Uterus (tissue), 4 donors: ENCODE data around the gene VWC2L. TPM values are rescaled to one million over a fixed set of nuclear protein-coding genes. Genes with fewer than 3 reads are reported as not detected.

Source experiments
- DNase-seq, 2 donors: peaks; one replicate each; pipeline ENCODE4 v3.0.0-alpha.2; 2019 to 2020
- H3K27ac ChIP-seq, 2 donors: fragments of 200-600 bp; sonication (generic); 1 replicate in 1 of 2; 2 replicates in 1 of 2; pipeline ENCODE4 v1.5.1; 2016 to 2018
- H3K27me3 ChIP-seq, 2 donors: fragments of 200-600 bp; sonication (generic); one replicate each; pipeline ENCODE4 v1.5.1; 2018 to 2019; ENCODE audit warnings: control low read depth in 1 of 2
- H3K36me3 ChIP-seq, 2 donors: fragments of 200-600 bp; sonication (generic); one replicate each; pipeline ENCODE4 v1.5.1; 2019; ENCODE audit warnings: control low read depth in 1 of 2
- H3K4me1 ChIP-seq, 2 donors: fragments of 200-600 bp; sonication (generic); one replicate each; pipeline ENCODE4 v1.5.1; 2018 to 2019; ENCODE audit warnings: control low read depth in 1 of 2
- H3K4me3 ChIP-seq, 2 donors: fragments of 200-600 bp; sonication (generic); 1 replicate in 1 of 2; 2 replicates in 1 of 2; pipeline ENCODE4 v1.5.1; 2018 to 2019; ENCODE audit warnings: mild to moderate bottlenecking in 1 of 2
- H3K9me3 ChIP-seq, 2 donors: fragments of 200-600 bp; sonication (generic); one replicate each; pipeline ENCODE4 v1.5.1; 2019; ENCODE audit warnings: control low read depth in 1 of 2
- CTCF ChIP-seq, 4 experiments: fragments of 200-600 bp in 2 of 4; fragments of 450-650 bp in 2 of 4; sonication (generic) in 2 of 4; IDR thresholded peaks; one replicate each; pipeline ENCODE4 v1.5.1; 2016 to 2019; ENCODE audit warnings: antibody characterized with exemption in 4 of 4, mild to moderate bottlenecking in 2 of 4, moderate library complexity in 1 of 4
- POLR2A ChIP-seq, 2 donors: fragments of 450-650 bp; IDR thresholded peaks; one replicate each; pipeline ENCODE4 v1.6.1; 2016; ENCODE audit warnings: antibody characterized with exemption in 2 of 2, mild to moderate bottlenecking in 1 of 2, moderate library complexity in 1 of 2
- intact Hi-C: fragments of 100-400 bp; cut with DNase I; formaldehyde crosslinking; loops from one replicate; pipeline ENCODE4 v1.15.1; 2023; ENCODE audit warnings: low total_unique reads
- total RNA-seq, 4 donors: library from RNA; depleted of rRNA in 3 of 4; stranded (reverse); fragments of >200 nt in 3 of 4; gene quantifications; one replicate each; pipeline versions ENCODE4 v1.1.0 to v1.2.4, GENCODE V29; 2014 to 2023
- donor health status: DM: yes; HTN: yes; CAD: no.

VWC2L gene
- total RNA-seq, 4 donors from 2014 or later: 0.21 TPM; not detected in 3

GRCh38 chr2:214410128-214410775, 602 bp upstream of the VWC2L start:
- intact Hi-C loops: no loop called here
- no peak for DNase-seq
- H3K4me1 ChIP-seq: no peaks in the 10 kb centered on the region
- no peaks in the 10 kb centered on the region for H3K9me3 ChIP-seq
- no peaks in the 10 kb centered on the region for H3K27me3 ChIP-seq
- TF ChIP-seq CTCF (IDR thresholded peaks at IDR 0.05) (no peak), POLR2A (IDR thresholded peaks at IDR 0.05) (no peak)
- H3K27ac ChIP-seq: no peak overlapping the region
- no peaks in the 10 kb centered on the region for H3K36me3 ChIP-seq
- H3K4me3 ChIP-seq: no peak overlapping the region

DNA sequence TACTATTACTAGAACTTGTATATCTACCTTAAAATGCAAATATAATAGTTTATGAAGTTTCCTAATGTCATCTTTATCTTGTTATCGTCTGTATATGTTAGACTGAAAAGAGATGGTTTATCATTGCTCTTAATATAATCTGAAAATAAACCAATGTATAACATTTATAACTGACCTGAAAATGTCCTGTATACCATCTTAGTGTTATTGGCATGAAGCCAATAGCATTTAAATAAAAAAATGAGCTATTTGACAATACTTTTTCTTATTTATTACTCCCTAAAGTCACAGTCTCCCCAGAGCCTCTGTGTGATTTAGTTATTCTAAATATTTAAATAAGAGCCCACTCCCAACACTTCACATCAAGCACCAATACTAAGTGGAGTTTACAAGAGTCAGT, 1.8 kb downstream of the VWC2L start:
- no peak overlapping the region for H3K27ac ChIP-seq
- no peaks in the 10 kb centered on the region for H3K9me3 ChIP-seq
- H3K36me3 ChIP-seq: no peaks in the 10 kb centered on the region
- H3K4me1 ChIP-seq: no peaks in the 10 kb centered on the region
- no peaks in the 10 kb centered on the region for H3K27me3 ChIP-seq
- no peak for TF ChIP-seq POLR2A (IDR thresholded peaks at IDR 0.05)
- no peak for TF ChIP-seq CTCF (IDR thresholded peaks at IDR 0.05)
- no peak overlapping the region for H3K4me3 ChIP-seq
- DNase-seq: no peak
- intact Hi-C loops: no loop called here

GRCh38 chr2:214436470-214436869, 25.6 kb downstream of the VWC2L start:
- DNase-seq: no peak
- no peaks in the 10 kb centered on the region for H3K36me3 ChIP-seq
- no peaks in the 10 kb centered on the region for H3K4me1 ChIP-seq
- no peak for TF ChIP-seq POLR2A (IDR thresholded peaks at IDR 0.05)
- no peak for TF ChIP-seq CTCF (IDR thresholded peaks at IDR 0.05)
- no peaks in the 10 kb centered on the region for H3K27me3 ChIP-seq
- no peaks in the 10 kb centered on the region for H3K9me3 ChIP-seq
- no peak overlapping the region for H3K27ac ChIP-seq
- H3K4me3 ChIP-seq: no peak overlapping the region
- intact Hi-C loops: no loop called here

DNA sequence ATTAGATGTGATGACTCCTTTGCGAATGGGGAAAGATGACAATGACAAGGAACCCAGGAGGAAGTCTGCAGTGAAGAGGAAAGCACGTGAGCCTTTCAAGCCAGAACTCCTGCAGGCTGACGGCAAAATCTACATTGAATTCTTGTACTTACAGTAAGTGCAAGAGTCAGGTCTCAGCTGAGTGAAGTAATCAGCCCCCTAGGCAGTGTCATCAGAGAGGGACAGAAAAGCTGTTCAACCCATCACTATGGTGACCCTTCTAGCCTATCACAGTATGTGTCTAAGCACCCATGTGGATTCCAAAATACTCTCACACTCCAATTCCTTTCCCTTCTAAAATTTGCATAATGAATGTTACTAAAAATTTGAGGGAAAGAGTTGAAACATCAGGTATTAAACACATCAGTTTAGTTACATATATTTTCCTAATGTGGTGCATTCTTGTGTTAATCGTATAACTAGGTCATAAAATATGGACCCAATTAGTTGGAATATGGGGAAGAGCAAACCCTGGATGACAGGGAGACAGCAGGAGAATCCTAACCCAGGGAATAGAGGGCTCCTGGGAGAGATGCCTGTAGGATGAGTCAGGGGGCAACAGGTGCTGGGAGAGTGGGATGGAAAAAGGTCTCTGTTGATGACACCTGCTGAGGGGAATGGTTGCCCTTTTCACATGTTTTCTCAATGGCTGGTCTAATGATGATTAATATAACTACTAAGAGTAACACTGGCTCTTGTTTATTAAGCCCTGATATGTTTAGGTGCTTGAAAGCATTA, 39.5 kb downstream of the VWC2L start:
- intact Hi-C loops: no loop called here
- Histone ChIP-seq H3K4me3 (no peak overlapping the region), H3K4me1 (no peaks in the 10 kb centered on the region), H3K27ac (no peak overlapping the region), H3K36me3 (no peaks in the 10 kb centered on the region), H3K27me3 (no peaks in the 10 kb centered on the region), H3K9me3 (no peaks in the 10 kb centered on the region)
- no peak for TF ChIP-seq POLR2A (IDR thresholded peaks at IDR 0.05)
- no peak for DNase-seq

GRCh38 chr2:214451516-214452275, 40.8 kb downstream of the VWC2L start:
- TF ChIP-seq POLR2A (IDR thresholded peaks at IDR 0.05) (no peak), CTCF (IDR thresholded peaks at IDR 0.05) (no peak)
- no peaks in the 10 kb centered on the region for H3K9me3 ChIP-seq
- intact Hi-C loops: no loop called here
- H3K27ac ChIP-seq: no peak overlapping the region
- H3K4me3 ChIP-seq: no peak overlapping the region
- no peaks in the 10 kb centered on the region for H3K27me3 ChIP-seq
- H3K4me1 ChIP-seq: no peaks in the 10 kb centered on the region
- DNase-seq: no peak
- H3K36me3 ChIP-seq: no peaks in the 10 kb centered on the region
